DMS79 treated with DMSO at 0.1 percent for 48 hours (cell line): ENCODE results near the gene GET4.
A peak's percentile ranks its signal among the peaks of the same experiment; 100 is the strongest.
"Not testable (repeated sequence)": the region's sequence is repeated elsewhere in the genome, so short reads cannot be mapped to it uniquely, and the experiment has no call there.

Experiments
- DNase-seq: peaks from one replicate; lab custom pipeline; 2025; lab: John Stamatoyannopoulos, UW

The GET4 gene

GRCh38 chr7:900331-901040, 24.1 kb downstream of the GET4 start:
- DNase-seq, result no peak

- DNase-seq, result no peak
Measured at GRCh38 chr7:901041-901387, 24.7 kb downstream of the GET4 start.

GRCh38 chr7:901388-902154, 25.2 kb downstream of the GET4 start:
- DNase-seq, result no peak

- no peak for DNase-seq
Measured at GRCh38 chr7:902996-903395, 26.6 kb downstream of the GET4 start.

GRCh38 chr7:903921-904755, 27.8 kb downstream of the GET4 start:
- no peak for DNase-seq

- DNase-seq, result no peak
Measured at GRCh38 chr7:904847-905246, 28.5 kb downstream of the GET4 start.

GRCh38 chr7:906776-907157, 30.4 kb downstream of the GET4 start:
- DNase-seq, result no peak

- DNase-seq, result no peak
Measured at GRCh38 chr7:907158-907980, 31.0 kb downstream of the GET4 start.

GRCh38 chr7:908159-908581, 31.8 kb downstream of the GET4 start:
- DNase-seq, result no peak

GRCh38 chr7:908591-909357, 32.4 kb downstream of the GET4 start:
- not testable (repeated sequence) for DNase-seq

GRCh38 chr7:909358-910329, 33.3 kb downstream of the GET4 start:
- DNase-seq, result no peak

GRCh38 chr7:910441-910861, 34.1 kb downstream of the GET4 start:
- DNase-seq, result no peak

GRCh38 chr7:910931-911431, 34.6 kb downstream of the GET4 start:
- DNase-seq, result no peak

GRCh38 chr7:911791-912480, 35.6 kb downstream of the GET4 start:
- DNase-seq, result no peak

GRCh38 chr7:913736-914520, 37.6 kb downstream of the GET4 start:
- peak; percentile 26 for DNase-seq

- DNase-seq, result no peak
Measured at GRCh38 chr7:914521-915194, 38.3 kb downstream of the GET4 start.
